HL-60 (cell line): ENCODE results near the gene KCNJ14.
A peak's percentile ranks its signal among the peaks of the same experiment; 100 is the strongest.

Source experiments
- DNase-seq, 2 experiments: peaks; one replicate each; pipeline ENCODE4 v3.0.0-alpha.2; 2010 to 2020; ENCODE audit warnings: low read depth in 1 of 2, low spot score in 1 of 2
- H3K27ac ChIP-seq: fragments of 250-450 bp; sonication (Bioruptor Pico); replicated peaks from 2 replicates; pipeline ENCODE4 v1.5.1; 2020; ENCODE audit warnings: mild to moderate bottlenecking, moderate library complexity
- H3K27me3 ChIP-seq: fragments of 250-450 bp; sonication (Bioruptor Pico); 2 replicates; pipeline ENCODE4 v1.5.1; 2021; ENCODE audit warnings: mild to moderate bottlenecking, moderate library complexity; ENCODE audit not compliant: insufficient read depth, poor library complexity, severe bottlenecking
- H3K4me3 ChIP-seq: replicated peaks from 2 replicates; pipeline ENCODE4 v1.5.1; 2011; ENCODE audit warnings: mild to moderate bottlenecking, control low read depth, low read length; ENCODE audit not compliant: insufficient read depth
- CTCF ChIP-seq: IDR thresholded peaks from one replicate; pipeline ENCODE4 v1.5.1; 2011; ENCODE audit warnings: low read length, control low read depth, inconsistent platforms; ENCODE audit not compliant: insufficient read depth
- GABPA ChIP-seq: IDR thresholded peaks from 2 replicates; pipeline ENCODE4 v1.6.1; 2012; ENCODE audit warnings: low read depth
- POLR2AphosphoS5 ChIP-seq: IDR thresholded peaks from 2 replicates; pipeline ENCODE4 v1.6.1; 2012; ENCODE audit warnings: low read depth
- REST ChIP-seq: IDR thresholded peaks from 2 replicates; pipeline ENCODE4 v1.6.1; 2012; ENCODE audit warnings: low read depth; ENCODE audit not compliant: insufficient replicate concordance
- SPI1 ChIP-seq: IDR thresholded peaks from 2 replicates; pipeline ENCODE4 v1.6.1; 2012; ENCODE audit warnings: low read depth, mild to moderate bottlenecking, borderline replicate concordance

The KCNJ14 gene

GRCh38 chr19:48445256-48445605, 10.1 kb upstream of the KCNJ14 start:
- H3K27me3 ChIP-seq: peaks cover 17% of the 10 kb centered on the region
- DNase-seq: peak; percentile 33 to 68
- H3K4me3 ChIP-seq: peak overlapping the region; percentile 99
- peak overlapping the region; percentile 82 for H3K27ac ChIP-seq
- no peak for TF ChIP-seq SPI1
- no peak for TF ChIP-seq POLR2AphosphoS5
- TF ChIP-seq GABPA: no peak
- no peak for TF ChIP-seq CTCF
- TF ChIP-seq REST: no peak

- TF ChIP-seq GABPA: peak; percentile 78
- TF ChIP-seq POLR2AphosphoS5: peak; percentile 86
- peak; percentile 48; the same call in 1 of the 2 replicates for TF ChIP-seq SPI1
- no peak for TF ChIP-seq CTCF
- TF ChIP-seq REST: no peak
- peaks cover 17% of the 10 kb centered on the region for H3K27me3 ChIP-seq
- H3K27ac ChIP-seq: peak within 1 kb of the TSS; percentile 82
- H3K4me3 ChIP-seq: peak within 1 kb of the TSS; percentile 99
- peak; percentile 96 to 98 for DNase-seq
Observed at GRCh38 chr19:48445606-48446481, 9.5 kb upstream of the KCNJ14 start, which contains the start of gene GRWD1. Gene GRWD1, plus strand, starts transcription at chr19:48445983. Its CDS starts 23 bp downstream, at chr19:48446006.

GRCh38 chr19:48446579-48446978, 8.8 kb upstream of the KCNJ14 start:
- TF ChIP-seq REST (peak; percentile 51), CTCF (no peak)
- Histone ChIP-seq H3K4me3 (peak overlapping the region; percentile 99), H3K27ac (peak overlapping the region; percentile 82), H3K27me3 (peaks cover 15% of the 10 kb centered on the region)
- DNase-seq: no peak
